HG03196 (cell line): Measurements from ENCODE around the gene DNAJC13.

Experiments used
- ATAC-seq: cut with Tn5 transposase; IDR thresholded peaks from one replicate; pipeline ENCODE4 v1.9.1; 2021; ENCODE audit not compliant: unreplicated experiment

The DNAJC13 gene

DNA sequence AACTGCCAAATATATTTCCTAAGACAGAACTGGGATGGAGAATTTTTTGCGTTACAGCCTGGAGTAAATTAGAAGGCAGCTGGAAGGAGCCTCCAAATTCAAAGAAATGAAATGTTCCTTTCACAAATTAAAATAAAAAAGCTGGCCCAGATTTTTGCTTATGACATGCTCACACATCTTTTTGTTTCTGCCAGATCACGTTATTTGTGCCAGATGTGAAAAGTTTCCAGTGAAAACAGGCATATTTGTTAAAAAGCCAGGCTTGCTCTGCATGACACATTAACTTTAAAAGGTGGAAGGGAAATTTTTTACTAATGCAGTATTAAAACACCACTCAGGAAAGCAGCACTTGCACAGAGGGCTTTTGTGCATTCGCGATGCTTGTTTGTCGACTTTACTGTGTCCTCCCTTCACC, 156.5 kb downstream of the DNAJC13 start:
- no peak for ATAC-seq

DNA sequence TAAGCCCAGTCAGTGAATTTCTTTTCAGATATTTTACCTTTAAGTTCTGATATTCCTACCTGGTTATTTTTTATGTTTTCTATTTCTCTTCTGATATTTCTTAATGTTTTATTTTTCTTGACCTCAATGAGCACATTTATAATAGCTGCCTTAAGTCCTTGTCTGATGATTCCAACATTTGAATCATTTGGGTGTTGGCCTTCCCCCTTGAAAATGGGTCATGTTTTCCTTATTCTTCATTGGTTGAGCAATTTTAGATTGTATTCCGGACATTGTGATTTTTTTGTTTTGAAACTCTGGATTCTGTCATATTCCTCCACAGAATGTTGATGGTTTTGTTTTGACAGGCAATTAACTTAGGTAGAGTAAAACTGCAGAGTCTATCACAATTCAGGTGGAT, 170.1 kb downstream of the DNAJC13 start:
- no peak for ATAC-seq
